HepG2 (cell line): ENCODE data around the gene OR2B2. TPM values are rescaled to one million over a fixed set of nuclear protein-coding genes. Genes with fewer than 3 reads are reported as not detected.

ENCODE experiments used
- ADNP ChIP-seq: sonication (generic); formaldehyde crosslinking; IDR thresholded peaks from 2 replicates; pipeline ENCODE4 v1.4.0; 2020; ENCODE audit warnings: missing genetic modification reagents
- ARNT2 ChIP-seq: sonication (generic); formaldehyde crosslinking; IDR thresholded peaks from 2 replicates; pipeline ENCODE4 v1.8.0; 2022; ENCODE audit warnings: mild to moderate bottlenecking, low read depth, missing genetic modification reagents, moderate library complexity
- DNMT1 ChIP-seq: sonication (generic); formaldehyde crosslinking; IDR thresholded peaks from 2 replicates; pipeline ENCODE4 v1.5.1; 2020; ENCODE audit warnings: mild to moderate bottlenecking, missing genetic modification reagents
- FOXJ3 ChIP-seq: sonication (generic); formaldehyde crosslinking; IDR thresholded peaks from 2 replicates; pipeline ENCODE4 v1.4.0; 2020; ENCODE audit warnings: missing genetic modification reagents, mild to moderate bottlenecking, borderline replicate concordance
- HMG20A ChIP-seq: IDR thresholded peaks from 2 replicates; pipeline ENCODE4 v1.6.1; 2016; ENCODE audit warnings: borderline replicate concordance
- HOXA3 ChIP-seq: sonication (generic); formaldehyde crosslinking; IDR thresholded peaks from 2 replicates; pipeline ENCODE4 v1.5.0; 2020; ENCODE audit warnings: missing genetic modification reagents
- HOXA5 ChIP-seq: sonication (generic); formaldehyde crosslinking; IDR thresholded peaks from 2 replicates; pipeline ENCODE4 v1.4.0; 2020; ENCODE audit warnings: missing genetic modification reagents
- KLF16 ChIP-seq, 2 experiments: sonication (generic) in 1 of 2; formaldehyde crosslinking in 1 of 2; IDR thresholded peaks; 2 replicates each; pipeline versions ENCODE4 v1.6.1 to v1.8.0; 2016 to 2023; ENCODE audit warnings: missing genetic modification reagents in 2 of 2, missing compliant biosample characterization in 1 of 2
- MZF1 ChIP-seq: sonication (generic); formaldehyde crosslinking; IDR thresholded peaks from 2 replicates; pipeline ENCODE4 v1.8.1; 2023; ENCODE audit warnings: mild to moderate bottlenecking, missing genetic modification reagents, borderline replicate concordance
- NFIB ChIP-seq: sonication (generic); formaldehyde crosslinking; IDR thresholded peaks from 2 replicates; pipeline ENCODE4 v1.9.0; 2021; ENCODE audit warnings: missing genetic modification reagents, mild to moderate bottlenecking, borderline replicate concordance
- NKX3-1 ChIP-seq: sonication (generic); formaldehyde crosslinking; IDR thresholded peaks from 2 replicates; pipeline ENCODE4 v1.5.0; 2020; ENCODE audit warnings: missing genetic modification reagents
- NR2F2 ChIP-seq: IDR thresholded peaks from 2 replicates; pipeline ENCODE4 v1.6.1; 2012; ENCODE audit warnings: low read depth, inconsistent platforms, borderline replicate concordance
- RCOR2 ChIP-seq: IDR thresholded peaks from 2 replicates; pipeline ENCODE4 v1.6.1; 2016; ENCODE audit warnings: missing biosample characterization, missing genetic modification reagents
- SOX13 ChIP-seq, 3 experiments: fragments of 450-650 bp in 1 of 3; sonication (generic) in 1 of 3; formaldehyde crosslinking in 1 of 3; IDR thresholded peaks in 2 of 3; conservative IDR thresholded peaks in 1 of 3; 2 replicates each; pipeline versions ENCODE4 v1.5.0 to v1.6.1; 2016 to 2020; ENCODE audit warnings: antibody characterized with exemption in 1 of 3, mild to moderate bottlenecking in 1 of 3, missing compliant biosample characterization in 1 of 3, missing genetic modification reagents in 1 of 3, moderate library complexity in 1 of 3
- TCF12 ChIP-seq, 2 experiments: fragments of 450-650 bp in 1 of 2; sonication (generic) in 1 of 2; formaldehyde crosslinking in 1 of 2; IDR thresholded peaks; 2 replicates each; pipeline versions ENCODE4 v1.6.1 to v1.8.0; 2017 to 2022; ENCODE audit warnings: antibody characterized with exemption in 1 of 2, mild to moderate bottlenecking in 1 of 2, missing genetic modification reagents in 1 of 2, moderate library complexity in 1 of 2
- THYN1 ChIP-seq: sonication (generic); formaldehyde crosslinking; IDR thresholded peaks from 2 replicates; pipeline ENCODE4 v1.8.1; 2023; ENCODE audit warnings: low read depth, mild to moderate bottlenecking, moderate library complexity, missing genetic modification reagents, borderline replicate concordance
- ZBTB34 ChIP-seq: sonication (generic); formaldehyde crosslinking; IDR thresholded peaks from 2 replicates; pipeline ENCODE4 v1.8.0; 2022; ENCODE audit warnings: mild to moderate bottlenecking, missing genetic modification reagents
- ZFP36L2 ChIP-seq: sonication (generic); formaldehyde crosslinking; IDR thresholded peaks from 2 replicates; pipeline ENCODE4 v1.4.0; 2020; ENCODE audit warnings: missing genetic modification reagents
- ZNF34 ChIP-seq: sonication (generic); formaldehyde crosslinking; IDR thresholded peaks from 2 replicates; pipeline ENCODE4 v1.4.0; 2020; ENCODE audit warnings: mild to moderate bottlenecking, missing genetic modification reagents, borderline replicate concordance
- ZNF512 ChIP-seq: sonication (generic); formaldehyde crosslinking; IDR thresholded peaks from 2 replicates; pipeline ENCODE4 v1.4.0; 2020; ENCODE audit warnings: mild to moderate bottlenecking, missing genetic modification reagents
- ZNF558 ChIP-seq: sonication (generic); formaldehyde crosslinking; IDR thresholded peaks from 2 replicates; pipeline ENCODE4 v1.9.0; 2022; ENCODE audit warnings: mild to moderate bottlenecking, missing genetic modification reagents, borderline replicate concordance
- polyA plus RNA-seq, 8 experiments: library from polyadenylated mRNA; depleted of rRNA in 3 of 8; stranded (reverse) in 7 of 8; unstranded in 1 of 8; fragments of >200 nt; fragmentation: Illumina TruSeq in 4 of 8; extraction: Trizol in 4 of 8; gene quantifications; 2 replicates each; pipeline versions ENCODE4 v1.2.1 to v1.2.3, GENCODE V29; 2011 to 2016; ENCODE audit warnings: low read depth in 4 of 8, missing spikeins in 1 of 8, mixed read lengths in 1 of 8; ENCODE audit not compliant: insufficient read depth in 1 of 8
- total RNA-seq, 5 experiments: library from RNA; depleted of rRNA; stranded (reverse); fragments of >200 nt; fragmentation: Illumina TruSeq; extraction: Trizol; gene quantifications; 2 replicates each; pipeline ENCODE4 v1.2.3, GENCODE V29; 2016; ENCODE audit warnings: low read depth in 1 of 5
- TF ChIP-seq, protein P1 (sequence below): IDR thresholded peaks from 2 replicates; pipeline ENCODE4 v1.6.1; 2018; ENCODE audit warnings: missing genetic modification reagents
- TF ChIP-seq, protein P2 (sequence below): IDR thresholded peaks from 2 replicates; pipeline ENCODE4 v1.6.1; 2016; ENCODE audit warnings: missing compliant biosample characterization, missing genetic modification reagents, borderline replicate concordance

The OR2B2 gene
- total and polyA plus RNA-seq, 2 of the 13 experiments (the other 11 are each of a cell fraction or from before 2014, with no cell fraction given), result not detected

DNA sequence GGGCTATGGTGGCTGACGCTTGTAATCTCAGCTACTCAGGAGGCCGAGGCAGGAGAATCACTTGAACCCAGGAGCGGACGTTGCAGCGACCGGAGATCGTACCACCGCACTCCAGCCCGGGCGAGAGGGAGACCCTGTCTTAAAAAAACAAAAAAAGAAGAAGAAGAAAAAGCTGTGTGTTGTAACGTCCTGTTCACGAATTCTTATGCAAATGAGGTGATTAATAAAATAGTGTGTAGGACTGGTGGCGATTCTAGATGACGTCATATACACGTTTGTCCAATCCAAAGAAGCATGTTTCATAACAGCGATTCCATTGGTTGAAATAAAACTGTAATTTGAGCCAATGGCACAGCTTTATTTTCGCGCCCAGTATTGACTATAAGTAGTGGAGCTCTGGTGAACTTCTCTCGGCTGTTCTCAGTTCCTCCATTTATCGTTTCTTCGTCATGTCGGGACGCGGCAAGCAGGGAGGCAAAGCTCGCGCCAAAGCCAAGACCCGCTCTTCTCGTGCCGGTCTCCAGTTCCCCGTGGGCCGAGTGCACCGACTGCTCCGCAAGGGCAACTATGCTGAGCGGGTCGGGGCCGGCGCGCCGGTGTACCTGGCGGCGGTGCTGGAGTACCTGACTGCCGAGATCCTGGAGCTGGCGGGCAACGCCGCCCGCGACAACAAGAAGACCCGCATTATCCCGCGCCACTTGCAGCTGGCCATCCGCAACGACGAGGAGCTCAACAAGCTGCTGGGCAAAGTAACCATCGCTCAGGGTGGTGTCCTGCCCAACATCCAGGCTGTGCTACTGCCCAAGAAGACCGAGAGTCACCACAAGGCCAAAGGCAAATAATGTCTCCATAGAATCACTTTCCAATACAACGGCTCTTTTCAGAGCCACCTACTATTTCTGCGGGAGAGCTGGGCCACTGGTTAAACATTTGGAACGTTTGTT, 47.0 kb downstream of the OR2B2 start (continued):
- no peak for TF ChIP-seq ADNP (CRISPR knock-in tag)
- no peak for TF ChIP-seq HOXA3 (CRISPR knock-in tag)
- TF ChIP-seq, protein P1, sequence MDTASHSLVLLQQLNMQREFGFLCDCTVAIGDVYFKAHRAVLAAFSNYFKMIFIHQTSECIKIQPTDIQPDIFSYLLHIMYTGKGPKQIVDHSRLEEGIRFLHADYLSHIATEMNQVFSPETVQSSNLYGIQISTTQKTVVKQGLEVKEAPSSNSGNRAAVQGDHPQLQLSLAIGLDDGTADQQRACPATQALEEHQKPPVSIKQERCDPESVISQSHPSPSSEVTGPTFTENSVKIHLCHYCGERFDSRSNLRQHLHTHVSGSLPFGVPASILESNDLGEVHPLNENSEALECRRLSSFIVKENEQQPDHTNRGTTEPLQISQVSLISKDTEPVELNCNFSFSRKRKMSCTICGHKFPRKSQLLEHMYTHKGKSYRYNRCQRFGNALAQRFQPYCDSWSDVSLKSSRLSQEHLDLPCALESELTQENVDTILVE (CRISPR knock-in tag), result no peak
- TF ChIP-seq TCF12 (IDR thresholded peaks at IDR 0.05), result no peak
- TF ChIP-seq TCF12 (CRISPR knock-in tag; IDR thresholded peaks at IDR 0.05), result no peak
- no peak for TF ChIP-seq DNMT1 (CRISPR knock-in tag)
- no peak for TF ChIP-seq ZNF512 (CRISPR knock-in tag)
- TF ChIP-seq HOXA5 (CRISPR knock-in tag), result no peak
- 0 out of 2 replicates have a peak, but pooled peaks have one; percentile 21 for TF ChIP-seq MZF1 (CRISPR knock-in tag)
- TF ChIP-seq ARNT2, result no peak
- TF ChIP-seq ZNF34, result no peak
- TF ChIP-seq, protein P2, sequence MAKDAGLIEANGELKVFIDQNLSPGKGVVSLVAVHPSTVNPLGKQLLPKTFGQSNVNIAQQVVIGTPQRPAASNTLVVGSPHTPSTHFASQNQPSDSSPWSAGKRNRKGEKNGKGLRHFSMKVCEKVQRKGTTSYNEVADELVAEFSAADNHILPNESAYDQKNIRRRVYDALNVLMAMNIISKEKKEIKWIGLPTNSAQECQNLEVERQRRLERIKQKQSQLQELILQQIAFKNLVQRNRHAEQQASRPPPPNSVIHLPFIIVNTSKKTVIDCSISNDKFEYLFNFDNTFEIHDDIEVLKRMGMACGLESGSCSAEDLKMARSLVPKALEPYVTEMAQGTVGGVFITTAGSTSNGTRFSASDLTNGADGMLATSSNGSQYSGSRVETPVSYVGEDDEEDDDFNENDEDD, result peak; percentile 83; the same call in 1 of the 2 replicates
- no peak for TF ChIP-seq ZFP36L2 (CRISPR knock-in tag)
- TF ChIP-seq ZBTB34 (CRISPR knock-in tag), result no peak; the same call in 1 of the 2 replicates
- no peak for TF ChIP-seq RCOR2 (CRISPR knock-in tag)
- no peak for TF ChIP-seq FOXJ3
- TF ChIP-seq NFIB (CRISPR knock-in tag), result no peak
- TF ChIP-seq SOX13 (IDR thresholded peaks at IDR 0.05), result no peak
- TF ChIP-seq SOX13 (CRISPR knock-in tag; conservative IDR thresholded peaks at IDR 0.05 in 1 of 2, IDR thresholded peaks at IDR 0.05 in 1 of 2), result no peak
- TF ChIP-seq NKX3-1 (CRISPR knock-in tag), result no peak
- TF ChIP-seq NR2F2, result no peak
- 0 out of 2 replicates have a peak, but pooled peaks have one; percentile 51 for TF ChIP-seq ZNF558 (CRISPR knock-in tag)
- 0 out of 4 replicates have a peak, but pooled peaks of 1 of the 2 experiments have one; percentile 42 for TF ChIP-seq KLF16 (CRISPR knock-in tag; IDR thresholded peaks at IDR 0.05)
- TF ChIP-seq HMG20A (CRISPR knock-in tag), result no peak
- TF ChIP-seq THYN1 (CRISPR knock-in tag), result no peak
